T-helper 1 cell treated with Interleukin-12 subunit alpha and Interleukin-12 subunit beta and Interleukin-4 antibody, amounts not matched to agents 30 μg/mL and 1 μg/mL, for 36 hours (primary cell): ENCODE measurements around the gene FGF3.

Source experiments
- H3K27ac Mint-ChIP-seq: one replicate; pipeline ENCODE4 v1.8.0; 2021; ENCODE audit warnings: mild to moderate bottlenecking, mixed read lengths
- H3K27me3 Mint-ChIP-seq: one replicate; pipeline ENCODE4 v1.8.0; 2021; ENCODE audit warnings: low read depth, mixed read lengths
- H3K36me3 Mint-ChIP-seq: one replicate; pipeline ENCODE4 v1.8.0; 2021; ENCODE audit warnings: low read depth, mixed read lengths
- H3K4me1 Mint-ChIP-seq: one replicate; pipeline ENCODE4 v1.8.0; 2021; ENCODE audit warnings: low read depth, mixed read lengths
- H3K4me3 Mint-ChIP-seq: one replicate; pipeline ENCODE4 v1.8.0; 2021; ENCODE audit warnings: mild to moderate bottlenecking, moderate library complexity, mixed read lengths
- H3K9me3 Mint-ChIP-seq: one replicate; pipeline ENCODE4 v1.8.0; 2021; ENCODE audit warnings: mixed read lengths

Gene FGF3

DNA sequence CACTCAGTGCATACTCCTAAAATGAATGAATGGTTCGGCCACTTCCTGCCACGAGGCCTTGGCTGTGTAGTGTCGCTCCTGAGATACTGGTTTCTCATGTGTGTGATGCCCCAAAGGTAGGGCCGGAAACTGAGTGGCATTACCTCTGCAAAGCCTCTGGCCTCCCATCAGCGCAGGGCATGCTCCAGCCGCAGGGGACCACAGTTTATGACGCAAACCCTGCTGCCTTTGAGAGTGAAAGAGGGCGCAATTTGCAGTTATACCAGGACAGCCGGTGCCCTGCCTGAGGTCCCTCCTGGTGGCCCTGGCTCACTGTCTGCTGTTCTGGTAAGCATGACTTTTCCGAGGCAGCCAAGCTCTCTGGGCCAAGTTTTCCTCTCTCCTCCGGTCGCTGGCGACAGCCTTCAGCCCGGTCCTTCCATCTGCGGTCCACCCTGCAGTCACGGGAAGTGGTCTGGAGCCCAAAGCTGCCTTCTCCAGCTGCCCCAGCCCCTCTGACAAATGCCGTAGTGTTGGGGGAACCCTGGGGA lies 2.4 kb upstream of the FGF3 start:
- H3K27ac Mint-ChIP-seq, result no peak overlapping the region
- H3K27me3 Mint-ChIP-seq, result peaks cover 33% of the 10 kb centered on the region
- H3K4me1 Mint-ChIP-seq, result no peaks in the 10 kb centered on the region
- H3K4me3 Mint-ChIP-seq, result no peak overlapping the region
- no peaks in the 10 kb centered on the region for H3K9me3 Mint-ChIP-seq
- no peaks in the 10 kb centered on the region for H3K36me3 Mint-ChIP-seq

GRCh38 chr11:69820441-69820840 lies 1.2 kb upstream of the FGF3 start:
- no peaks in the 10 kb centered on the region for H3K4me1 Mint-ChIP-seq
- no peak overlapping the region for H3K4me3 Mint-ChIP-seq
- H3K27ac Mint-ChIP-seq, result no peak overlapping the region
- H3K9me3 Mint-ChIP-seq, result no peaks in the 10 kb centered on the region
- no peaks in the 10 kb centered on the region for H3K36me3 Mint-ChIP-seq
- H3K27me3 Mint-ChIP-seq, result peaks cover 42% of the 10 kb centered on the region

DNA sequence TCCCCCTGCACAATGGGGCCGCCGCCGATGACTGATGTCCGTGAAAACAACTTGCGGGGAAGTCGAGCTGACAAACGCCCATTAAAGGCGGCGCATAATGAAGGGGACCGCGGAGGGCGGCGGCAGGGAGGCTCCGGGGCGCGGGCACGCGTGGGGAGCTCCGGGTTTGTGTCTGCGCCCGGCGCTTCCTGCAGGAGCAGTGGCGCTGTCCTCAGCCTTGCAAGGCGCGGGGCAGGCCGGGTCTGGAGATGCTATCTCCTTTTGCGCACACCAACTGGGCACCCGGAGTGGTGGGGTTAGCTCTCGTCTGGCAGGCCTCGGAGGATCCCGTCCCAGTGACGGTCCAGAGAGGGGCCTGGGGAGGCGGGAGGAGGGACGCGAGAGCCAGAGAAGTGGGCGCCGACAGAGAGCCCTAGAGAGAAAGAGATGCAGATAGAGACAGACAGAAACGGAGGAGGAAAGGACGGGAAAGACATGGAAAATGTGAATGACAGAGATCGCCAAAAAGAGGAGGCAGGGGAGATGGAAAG lies 390 bp upstream of the FGF3 start:
- Mint-ChIP-seq H3K4me3 (no peak overlapping the region), H3K4me1 (no peaks in the 10 kb centered on the region), H3K9me3 (no peaks in the 10 kb centered on the region), H3K27me3 (peaks cover 42% of the 10 kb centered on the region), H3K27ac (peak overlapping the region; percentile 23), H3K36me3 (no peaks in the 10 kb centered on the region)

GRCh38 chr11:69818231-69818602 lies 999 bp downstream of the FGF3 start:
- Mint-ChIP-seq H3K4me3 (no peak overlapping the region), H3K9me3 (no peaks in the 10 kb centered on the region), H3K36me3 (no peaks in the 10 kb centered on the region), H3K27ac (no peak overlapping the region), H3K4me1 (no peaks in the 10 kb centered on the region), H3K27me3 (peaks cover 46% of the 10 kb centered on the region)

GRCh38 chr11:69817265-69818230 lies 1.7 kb downstream of the FGF3 start:
- no peaks in the 10 kb centered on the region for H3K4me1 Mint-ChIP-seq
- H3K27me3 Mint-ChIP-seq, result peaks cover 42% of the 10 kb centered on the region

GRCh38 chr11:69816671-69817070 lies 2.5 kb downstream of the FGF3 start:
- Mint-ChIP-seq H3K27me3 (peaks cover 38% of the 10 kb centered on the region), H3K4me3 (no peak overlapping the region), H3K4me1 (no peaks in the 10 kb centered on the region), H3K9me3 (no peaks in the 10 kb centered on the region), H3K36me3 (no peaks in the 10 kb centered on the region), H3K27ac (no peak overlapping the region)

More at GRCh38 chr11:69817265-69818230, 1.7 kb downstream of the FGF3 start:
- Mint-ChIP-seq H3K4me3 (no peak overlapping the region), H3K36me3 (no peaks in the 10 kb centered on the region), H3K9me3 (no peaks in the 10 kb centered on the region), H3K27ac (no peak overlapping the region)

GRCh38 chr11:69815973-69816372 lies 3.2 kb downstream of the FGF3 start:
- H3K4me3 Mint-ChIP-seq, result no peak overlapping the region
- H3K27ac Mint-ChIP-seq, result no peak overlapping the region
- no peaks in the 10 kb centered on the region for H3K9me3 Mint-ChIP-seq
- no peaks in the 10 kb centered on the region for H3K4me1 Mint-ChIP-seq
- H3K36me3 Mint-ChIP-seq, result no peaks in the 10 kb centered on the region
- H3K27me3 Mint-ChIP-seq, result peaks cover 35% of the 10 kb centered on the region

DNA sequence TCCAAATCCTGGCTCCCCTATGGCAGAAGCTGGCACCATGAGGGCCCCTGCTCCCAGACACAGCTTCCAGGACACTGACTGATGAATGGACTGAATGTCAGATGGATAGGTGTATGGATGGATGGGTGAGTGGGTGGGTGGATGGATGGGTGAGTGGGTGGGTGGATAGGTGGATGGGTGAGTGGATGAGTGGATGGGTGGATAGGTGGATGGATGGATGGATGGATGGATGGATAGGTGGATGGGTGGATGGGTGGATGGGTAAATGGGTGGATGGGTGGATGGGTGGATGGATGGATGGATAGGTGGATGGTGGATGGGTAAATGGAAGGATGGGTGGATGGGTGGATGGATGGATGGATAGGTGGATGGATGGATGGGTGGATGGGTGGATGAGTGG lies 4.3 kb downstream of the FGF3 start:
- H3K27me3 Mint-ChIP-seq, result peaks cover 24% of the 10 kb centered on the region
- no peaks in the 10 kb centered on the region for H3K9me3 Mint-ChIP-seq
- no peaks in the 10 kb centered on the region for H3K4me1 Mint-ChIP-seq
- no peaks in the 10 kb centered on the region for H3K36me3 Mint-ChIP-seq
- H3K4me3 Mint-ChIP-seq, result no peak overlapping the region
- no peak overlapping the region for H3K27ac Mint-ChIP-seq

- Mint-ChIP-seq H3K36me3 (no peaks in the 10 kb centered on the region), H3K27ac (no peak overlapping the region), H3K4me3 (no peak overlapping the region), H3K4me1 (no peaks in the 10 kb centered on the region), H3K9me3 (no peaks in the 10 kb centered on the region), H3K27me3 (peaks cover 23% of the 10 kb centered on the region)
Measured at GRCh38 chr11:69814411-69814810, 4.8 kb downstream of the FGF3 start.

DNA sequence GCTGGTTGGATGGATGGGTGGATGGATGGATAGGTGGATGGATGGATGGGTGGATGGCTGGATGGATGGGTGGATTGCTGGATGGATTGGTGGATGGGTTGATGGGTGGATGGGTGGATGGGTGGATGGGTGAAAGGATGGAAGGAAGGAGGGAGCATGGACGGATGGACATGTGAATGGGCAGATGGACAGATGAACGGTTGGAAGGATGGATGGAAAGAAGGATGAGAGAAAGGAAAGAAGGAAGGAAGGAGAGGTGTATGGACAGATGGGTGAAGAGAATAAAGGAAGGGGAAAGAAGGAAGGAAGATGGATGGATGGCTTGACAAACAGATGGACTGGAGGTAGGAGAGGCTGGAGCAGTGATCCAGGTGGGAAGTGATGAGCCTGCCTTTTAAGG lies 5.4 kb downstream of the FGF3 start:
- Mint-ChIP-seq H3K27me3 (peaks cover 23% of the 10 kb centered on the region), H3K27ac (no peak overlapping the region), H3K4me1 (no peaks in the 10 kb centered on the region), H3K36me3 (no peaks in the 10 kb centered on the region), H3K9me3 (no peaks in the 10 kb centered on the region), H3K4me3 (no peak overlapping the region)

DNA sequence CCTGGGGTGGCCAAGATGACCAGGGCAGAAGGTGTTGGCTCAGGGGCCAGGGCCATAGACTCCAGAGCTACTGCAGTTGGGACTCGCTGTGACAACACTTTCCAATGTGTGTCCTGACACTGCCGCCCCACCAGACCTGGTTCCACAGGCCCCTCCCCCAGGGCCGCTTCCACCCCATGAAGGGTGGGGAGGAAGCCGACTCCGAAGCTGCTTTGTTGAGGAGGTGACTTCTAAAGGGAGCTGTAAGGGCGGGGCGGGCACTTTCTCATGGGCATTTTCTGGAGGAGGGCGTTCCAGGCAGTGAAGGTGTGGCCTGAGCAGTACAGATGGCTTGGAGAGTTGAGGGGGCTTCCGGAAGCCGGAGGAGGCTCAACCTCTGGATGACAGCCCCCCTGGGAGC lies 6.3 kb downstream of the FGF3 start:
- no peak overlapping the region for H3K4me3 Mint-ChIP-seq
- no peak overlapping the region for H3K27ac Mint-ChIP-seq
- H3K27me3 Mint-ChIP-seq, result peaks cover 23% of the 10 kb centered on the region

DNA sequence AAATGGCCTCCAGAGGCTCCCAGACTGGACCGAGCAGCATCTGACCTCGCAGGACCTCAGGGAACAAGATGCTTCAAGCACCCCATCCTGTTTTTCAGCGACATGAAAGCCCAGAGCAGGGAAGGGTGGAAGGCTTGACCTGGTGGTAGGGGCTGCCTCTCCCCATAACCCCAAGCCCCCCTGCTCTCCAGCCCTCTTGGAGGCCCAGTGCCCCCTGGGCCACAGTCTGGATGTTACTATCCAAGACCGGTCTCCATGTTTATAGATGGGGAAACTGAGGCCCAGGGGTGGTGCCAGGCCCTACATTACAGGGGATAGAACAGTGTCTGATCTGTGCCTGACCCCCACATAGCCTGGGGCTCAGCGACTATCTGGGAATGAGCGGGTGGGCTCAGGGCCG lies 7.0 kb downstream of the FGF3 start:
- H3K27me3 Mint-ChIP-seq, result peaks cover 23% of the 10 kb centered on the region
- H3K36me3 Mint-ChIP-seq, result no peaks in the 10 kb centered on the region
- H3K4me1 Mint-ChIP-seq, result no peaks in the 10 kb centered on the region
- no peak overlapping the region for H3K27ac Mint-ChIP-seq
- no peak overlapping the region for H3K4me3 Mint-ChIP-seq
- H3K9me3 Mint-ChIP-seq, result no peaks in the 10 kb centered on the region

More for the DNA sequence above, 6.3 kb downstream of the FGF3 start:
- Mint-ChIP-seq H3K4me1 (no peaks in the 10 kb centered on the region), H3K9me3 (no peaks in the 10 kb centered on the region), H3K36me3 (no peaks in the 10 kb centered on the region)

DNA sequence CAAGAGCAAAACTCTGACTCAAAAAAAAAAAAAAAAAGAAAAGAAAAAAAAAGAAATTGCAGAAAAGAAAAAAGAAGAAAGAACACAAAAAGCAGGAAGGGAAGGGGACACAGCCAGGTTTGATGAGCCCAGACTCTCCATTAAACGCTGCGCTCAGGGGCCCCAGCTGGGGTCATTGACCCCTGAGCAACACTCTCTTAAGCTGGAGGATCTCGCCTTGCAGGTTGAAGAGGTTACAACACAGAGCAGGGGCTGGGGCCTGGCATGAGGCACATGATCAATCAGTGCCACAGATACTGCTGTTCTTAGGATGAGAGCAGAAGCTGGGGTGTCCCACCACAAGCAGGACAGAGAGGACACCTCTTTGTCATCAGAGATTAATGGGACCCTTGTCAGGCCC lies 7.8 kb downstream of the FGF3 start:
- Mint-ChIP-seq H3K27me3 (peaks cover 17% of the 10 kb centered on the region), H3K36me3 (no peaks in the 10 kb centered on the region), H3K9me3 (no peaks in the 10 kb centered on the region)

DNA sequence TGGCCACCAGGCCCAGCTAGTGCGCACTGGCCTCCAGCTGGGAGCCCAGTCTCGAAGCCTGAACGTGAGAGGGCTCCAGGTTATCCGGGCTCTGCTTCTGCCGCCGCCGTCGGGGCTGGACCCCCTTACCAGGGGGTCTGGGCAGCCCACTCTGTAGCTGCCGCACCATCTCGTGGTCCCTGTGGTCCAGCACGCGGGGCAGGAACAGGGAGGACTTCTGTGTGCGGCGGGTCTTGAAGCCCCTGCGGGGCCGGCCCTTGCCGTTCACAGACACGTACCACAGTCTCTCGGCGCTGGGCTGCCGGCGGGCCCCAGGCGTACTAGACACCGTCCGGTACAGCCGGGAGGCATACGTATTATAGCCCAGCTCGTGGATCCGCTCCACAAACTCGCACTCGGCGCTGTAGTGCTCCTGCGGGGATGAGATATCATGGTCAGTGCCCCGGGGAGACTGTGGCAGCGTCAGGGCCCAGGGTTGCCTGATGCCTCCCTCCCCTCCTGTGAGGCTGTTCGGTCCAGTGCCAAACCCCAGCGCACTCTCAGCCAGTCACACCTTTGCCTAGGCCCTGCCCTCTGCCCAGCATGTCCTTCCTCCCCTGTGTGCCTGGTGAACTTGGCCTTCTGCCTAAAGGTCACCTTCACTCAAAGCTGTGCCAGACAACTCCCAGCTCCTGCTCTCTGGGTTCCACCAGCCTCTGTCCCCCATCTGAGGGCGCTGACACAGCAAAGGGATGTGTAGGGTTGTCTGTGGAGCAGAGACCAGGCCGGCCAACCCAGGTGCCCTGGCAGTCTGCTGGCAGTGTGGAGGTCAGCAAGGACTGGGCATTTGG lies 8.7 kb downstream of the FGF3 start:
- no peak overlapping the region for H3K4me3 Mint-ChIP-seq
- no peaks in the 10 kb centered on the region for H3K36me3 Mint-ChIP-seq
- H3K4me1 Mint-ChIP-seq, result no peaks in the 10 kb centered on the region
- H3K27ac Mint-ChIP-seq, result no peak overlapping the region
- no peaks in the 10 kb centered on the region for H3K9me3 Mint-ChIP-seq
- peaks cover 9% of the 10 kb centered on the region for H3K27me3 Mint-ChIP-seq

More for the DNA sequence above, 7.8 kb downstream of the FGF3 start:
- H3K4me1 Mint-ChIP-seq, result no peaks in the 10 kb centered on the region
- H3K27ac Mint-ChIP-seq, result no peak overlapping the region
- H3K4me3 Mint-ChIP-seq, result no peak overlapping the region
